Measurements from ENCODE around the gene SAMD14.

SAMD14 gene

DNA sequence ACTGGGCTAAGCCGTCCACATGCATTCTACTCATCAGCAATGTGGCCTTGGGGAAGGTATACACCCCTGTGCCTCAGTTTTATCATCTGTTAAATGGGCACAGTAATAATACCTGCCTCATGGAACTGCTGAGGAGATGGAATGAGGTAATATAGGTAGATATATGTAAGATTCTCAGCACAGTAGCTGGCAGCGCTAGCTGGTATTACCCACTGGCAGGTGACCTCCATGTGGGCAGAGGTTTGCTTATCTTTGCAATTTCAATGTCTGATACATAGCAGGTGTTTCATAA, 34.7 kb upstream of the SAMD14 start:
- no peak for DNase-seq

DNA sequence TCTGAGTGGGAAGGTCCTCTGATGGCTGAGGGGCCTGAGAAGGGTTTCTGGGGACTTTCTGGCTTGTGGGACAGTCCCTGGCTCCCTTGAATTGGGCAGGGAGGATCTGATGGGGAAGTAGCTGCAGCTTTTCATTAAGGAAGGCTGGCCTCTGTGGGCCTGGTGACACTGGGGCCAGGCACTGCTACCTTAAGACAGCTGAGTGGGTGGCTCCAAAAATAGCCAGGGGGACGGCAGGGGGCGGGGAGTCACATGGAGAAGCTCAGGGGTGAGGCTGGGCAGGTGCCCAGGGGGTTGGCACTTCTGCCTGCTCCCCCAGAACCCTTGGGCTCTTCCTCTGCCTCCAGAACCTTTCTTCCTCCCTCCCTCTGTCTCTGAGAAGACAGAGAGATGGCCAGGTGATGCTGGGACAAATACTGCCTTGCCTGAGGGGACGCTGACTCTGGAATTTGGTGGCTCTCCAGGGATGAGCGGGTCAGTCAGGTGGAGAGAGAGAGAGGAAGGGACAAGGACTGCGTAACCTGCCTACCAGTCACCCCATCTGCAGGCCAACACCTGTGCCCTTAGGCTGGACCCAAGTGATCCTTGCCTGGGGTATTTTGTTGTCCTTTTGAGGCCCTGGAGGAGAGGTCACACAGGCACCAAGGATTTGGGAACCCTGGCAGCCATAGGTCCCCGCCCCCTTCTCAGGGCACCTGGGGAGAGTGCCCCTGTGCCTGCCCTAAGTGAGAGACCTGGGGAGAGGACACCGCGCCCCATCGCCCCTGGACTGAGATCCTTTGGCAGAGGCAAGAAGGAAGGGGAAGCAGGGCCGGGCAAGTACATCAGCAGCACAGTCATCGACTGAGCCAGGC, 34.1 kb upstream of the SAMD14 start:
- DNase-seq, result no peak

DNA sequence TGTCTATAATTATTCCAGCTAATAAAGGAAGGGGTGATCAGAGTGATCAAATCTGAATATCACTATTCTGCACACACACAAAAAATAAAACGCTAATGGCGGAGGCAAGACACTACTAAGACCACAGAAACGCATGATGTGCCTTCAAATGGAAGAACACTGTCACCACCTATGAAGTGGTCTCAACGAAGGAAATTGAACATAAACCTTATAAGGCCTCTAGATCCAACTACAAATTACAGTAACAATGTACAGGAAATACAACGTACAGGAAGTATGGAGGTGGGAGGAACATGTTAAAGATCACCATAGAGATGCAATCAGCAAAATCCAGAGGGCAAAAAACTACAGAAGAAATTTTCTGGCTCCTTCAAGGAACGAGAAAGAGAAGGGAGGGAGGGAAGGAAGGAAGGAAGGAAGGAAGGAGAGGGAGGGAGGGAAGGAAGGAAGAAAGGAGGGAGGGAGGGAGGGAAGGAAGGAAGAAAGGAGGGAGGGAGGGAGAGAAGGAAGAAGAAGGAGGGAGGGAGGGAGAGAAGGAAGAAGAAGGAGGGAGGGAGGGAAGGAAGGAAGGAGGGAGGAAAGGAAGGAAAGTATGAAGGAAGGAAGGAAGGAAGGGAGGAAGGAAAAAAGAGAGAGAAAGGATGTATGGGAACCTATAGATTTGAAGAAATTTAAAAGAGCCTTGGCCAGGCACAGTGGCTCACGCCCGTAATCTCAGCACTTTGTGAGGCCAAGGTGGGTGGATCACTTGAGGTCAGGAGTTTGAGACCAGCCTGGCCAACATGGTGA, 32.7 kb upstream of the SAMD14 start:
- no peak for DNase-seq

DNA sequence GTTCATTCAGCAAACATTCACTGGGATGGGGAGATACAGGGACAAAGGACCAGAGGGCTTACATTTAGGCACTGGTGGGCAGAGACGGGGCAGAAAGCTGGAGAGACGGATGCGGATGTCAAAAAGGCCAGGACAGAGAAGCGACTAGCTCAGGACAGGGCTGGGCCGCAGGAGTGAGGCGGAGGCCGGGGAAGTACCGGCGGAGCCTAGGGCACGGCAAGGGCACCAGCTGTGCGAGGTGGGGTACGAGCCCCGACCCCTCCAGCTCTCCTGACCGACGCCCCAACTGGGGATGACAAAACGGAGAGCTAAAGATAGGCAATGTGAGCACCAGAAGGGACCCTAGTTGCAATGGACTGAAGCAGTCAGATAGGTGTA, 31.9 kb upstream of the SAMD14 start:
- no peak for DNase-seq

DNA sequence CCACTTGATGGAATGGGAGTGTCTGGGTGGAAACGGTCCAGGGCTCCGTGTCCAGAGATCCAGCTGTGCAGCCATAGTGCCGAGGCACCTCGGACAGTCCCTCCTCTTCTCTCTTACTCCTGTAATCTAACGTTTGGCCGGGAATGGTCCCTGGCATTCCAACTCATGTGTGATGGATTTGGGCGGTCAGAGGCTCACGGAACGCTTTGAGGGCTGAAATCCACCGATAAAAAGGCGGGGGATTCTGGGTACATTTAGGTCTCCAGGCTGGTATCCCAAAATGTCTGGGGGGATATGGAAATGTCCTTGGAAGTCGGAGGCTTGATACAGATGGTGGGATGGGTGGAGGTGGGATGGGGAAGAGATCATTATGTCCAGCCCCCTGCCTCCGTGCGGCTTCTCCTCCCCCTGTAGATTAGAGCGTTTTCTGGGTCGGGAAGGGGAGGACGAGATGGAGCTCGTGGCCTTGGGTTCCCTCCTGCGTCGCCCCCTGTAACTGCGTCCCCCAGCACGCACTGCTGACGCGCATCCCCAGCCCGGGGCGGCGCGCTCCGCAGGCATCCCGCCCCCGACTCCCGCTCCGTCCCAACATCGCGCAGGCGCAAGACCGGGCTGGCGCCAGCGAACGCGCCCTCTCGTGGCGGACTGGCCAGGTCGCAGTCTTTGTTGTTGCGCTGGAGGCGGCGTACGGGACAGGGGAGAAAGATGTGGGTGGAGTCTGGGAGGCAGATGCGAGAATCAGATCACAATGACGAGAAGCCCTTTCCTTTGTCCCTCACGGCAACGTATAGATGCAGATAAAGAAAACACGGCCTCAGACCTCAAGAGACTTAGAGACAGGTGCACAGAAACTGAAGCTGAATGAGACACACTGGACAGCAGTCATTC, 31.3 kb upstream of the SAMD14 start:
- peak; percentile 82 for DNase-seq

DNA sequence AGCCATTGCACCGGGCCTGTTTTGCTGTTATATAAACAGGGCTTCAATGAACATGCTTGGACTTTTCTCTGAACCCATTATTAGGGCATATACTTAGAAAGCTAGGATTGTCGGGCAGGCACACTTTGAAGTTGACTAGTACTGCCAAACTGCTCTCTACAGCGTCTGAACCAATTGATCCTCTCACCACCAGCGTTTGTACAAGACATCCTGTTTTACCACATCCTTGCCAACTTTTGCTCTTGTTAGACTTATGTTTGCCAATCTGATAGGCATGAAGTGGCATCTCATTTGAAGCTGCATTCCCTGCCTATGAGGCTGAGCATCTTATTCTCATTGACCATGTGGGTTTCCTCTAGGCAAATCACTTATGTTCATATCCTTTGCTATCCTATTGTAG, 27.9 kb upstream of the SAMD14 start:
- no peak for DNase-seq

DNA sequence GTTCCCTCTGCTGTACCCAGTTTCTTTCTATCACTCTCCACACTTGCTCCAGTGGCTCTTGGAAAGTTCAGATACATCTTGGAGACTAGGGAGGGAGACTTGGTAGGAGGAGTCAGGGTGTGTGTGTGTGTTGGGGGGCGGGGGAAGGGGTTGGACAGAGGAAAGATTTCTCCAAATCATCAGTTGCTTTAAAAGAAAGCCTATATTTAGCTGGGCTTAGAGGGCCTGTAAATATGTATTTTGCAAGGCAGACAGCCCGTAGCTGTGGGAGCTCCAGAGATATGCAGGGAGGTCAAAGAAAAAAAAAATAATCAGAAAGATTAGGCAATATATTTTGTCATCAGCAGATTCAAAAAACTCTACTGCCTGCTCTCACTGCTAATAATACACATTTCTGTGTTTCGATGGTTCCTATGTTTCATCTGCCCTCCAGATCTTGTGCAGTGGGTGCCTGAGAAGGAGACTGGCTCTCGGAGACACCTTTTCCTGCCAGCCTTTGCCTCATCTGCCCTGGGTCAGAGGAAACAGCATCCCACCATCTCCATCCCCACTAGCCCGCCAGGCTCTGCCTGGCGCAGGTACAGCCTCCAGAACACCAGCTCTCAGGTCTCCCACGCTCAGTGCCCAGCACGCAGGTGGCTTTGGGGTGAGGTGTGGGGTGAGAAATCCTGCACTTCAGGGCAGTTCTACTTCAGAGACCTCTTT, 25.3 kb upstream of the SAMD14 start:
- DNase-seq, result no peak

DNA sequence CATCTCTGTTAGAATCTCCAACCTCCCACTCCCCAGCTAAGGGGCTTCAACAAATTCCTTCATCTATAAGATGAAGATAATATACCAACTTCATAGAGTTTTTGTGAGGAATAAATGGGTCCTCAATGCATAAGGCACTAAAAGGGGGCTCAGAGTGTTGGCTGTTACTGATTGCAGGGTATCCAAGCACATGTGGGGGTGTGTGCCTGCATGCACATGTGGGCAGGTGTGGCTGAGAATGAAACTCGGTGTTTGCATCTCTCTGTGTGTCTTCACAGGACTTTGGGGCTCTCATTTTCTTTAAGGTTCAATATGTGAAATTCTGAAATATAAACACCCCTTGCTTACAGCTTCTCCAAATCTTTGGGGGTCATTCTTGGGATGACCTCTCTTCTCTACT, 24.6 kb upstream of the SAMD14 start:
- DNase-seq, result no peak

DNA sequence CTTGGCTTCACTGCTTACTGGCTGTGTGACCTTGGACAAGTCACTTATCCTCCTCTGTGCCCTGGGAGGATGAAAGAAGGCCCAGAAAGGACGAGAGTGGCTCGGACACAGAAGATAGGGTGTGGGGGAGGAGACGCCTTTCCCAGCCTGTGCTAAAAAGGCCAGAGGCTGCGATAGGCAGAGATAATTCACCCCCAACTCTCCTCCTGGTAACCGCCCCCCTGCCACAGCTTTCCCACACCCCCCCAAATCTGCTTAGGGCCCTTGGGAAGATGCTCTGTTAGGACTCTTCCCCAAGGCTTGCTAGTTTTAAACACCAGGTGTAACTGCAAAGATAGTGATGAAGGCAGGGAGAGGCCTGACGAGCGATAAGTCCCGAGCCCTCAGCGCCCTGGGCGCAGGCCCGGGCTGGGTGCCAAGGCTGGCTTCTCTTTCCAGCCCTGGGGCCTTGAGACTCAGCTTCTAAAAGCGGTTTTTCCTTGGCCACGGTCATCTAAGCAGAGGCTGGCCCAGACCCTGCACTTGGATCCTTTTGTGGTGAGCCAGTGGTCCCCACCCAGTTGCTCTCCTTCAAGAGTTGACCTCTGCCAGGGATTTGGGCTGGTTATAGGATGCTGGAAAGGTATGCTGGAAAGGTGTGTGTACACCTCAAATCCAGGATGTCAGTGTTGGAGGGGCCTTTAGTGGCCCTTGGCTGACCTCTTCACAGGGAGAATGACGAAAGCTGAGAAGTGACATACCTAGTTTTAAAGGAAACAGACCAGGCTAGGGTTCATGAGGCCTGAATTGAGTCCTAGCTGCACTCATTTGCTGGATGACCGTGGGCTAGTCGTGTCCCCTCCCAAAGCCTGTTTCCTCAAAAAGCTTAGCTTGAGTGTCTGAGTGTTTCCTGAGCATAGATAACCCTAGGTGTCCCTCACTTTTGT, 24.0 kb upstream of the SAMD14 start:
- DNase-seq, result no peak

DNA sequence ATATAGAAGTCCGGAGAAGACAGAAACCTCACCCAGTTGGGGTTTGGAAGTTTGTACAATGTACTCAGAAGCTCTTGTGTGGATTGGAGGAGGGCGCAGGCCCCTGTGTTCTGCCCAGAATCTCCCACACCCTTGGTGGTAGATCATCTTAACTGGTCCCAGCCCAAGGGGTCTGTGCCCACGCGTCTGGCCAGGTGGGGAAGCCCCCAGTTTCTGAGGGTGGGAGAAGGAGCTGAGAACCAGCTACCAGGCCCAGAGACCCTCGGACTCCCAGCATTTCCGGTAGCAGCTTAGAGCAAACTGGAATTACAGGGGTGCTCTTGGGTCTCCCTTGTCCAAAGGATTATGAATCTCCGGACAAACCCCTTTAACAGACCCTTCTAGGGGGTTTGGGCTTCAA, 22.8 kb upstream of the SAMD14 start:
- no peak for DNase-seq

DNA sequence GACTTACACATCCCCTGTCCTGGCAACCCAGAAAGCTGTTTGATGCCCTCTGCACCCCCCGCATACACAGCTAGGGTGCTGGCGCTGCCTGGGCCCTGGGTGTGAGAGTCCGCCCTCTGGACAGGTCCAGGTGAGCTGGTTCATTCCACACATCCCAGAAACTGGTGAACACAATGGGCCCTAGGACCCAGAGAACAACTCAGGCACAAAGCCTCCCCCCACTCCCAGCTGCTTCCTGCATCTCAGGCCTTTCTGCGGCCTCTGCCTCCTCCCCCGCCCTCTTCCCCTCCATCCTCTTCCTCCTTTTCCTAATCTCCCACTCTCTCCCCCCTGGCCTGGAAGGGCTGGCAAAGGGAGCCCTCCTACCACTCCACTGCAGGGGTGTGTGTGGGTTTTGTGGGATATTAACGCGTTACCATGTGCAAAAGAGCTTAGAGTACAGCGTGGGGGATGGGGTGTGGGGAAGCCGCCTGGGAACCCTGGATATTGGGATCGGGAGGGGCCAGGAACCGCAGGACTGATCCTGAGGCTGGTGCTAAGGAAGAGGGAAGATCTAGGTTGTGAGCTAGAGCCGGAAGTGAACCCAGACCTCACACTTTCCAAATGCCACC, 22.1 kb upstream of the SAMD14 start:
- peak; percentile 82 for DNase-seq

DNA sequence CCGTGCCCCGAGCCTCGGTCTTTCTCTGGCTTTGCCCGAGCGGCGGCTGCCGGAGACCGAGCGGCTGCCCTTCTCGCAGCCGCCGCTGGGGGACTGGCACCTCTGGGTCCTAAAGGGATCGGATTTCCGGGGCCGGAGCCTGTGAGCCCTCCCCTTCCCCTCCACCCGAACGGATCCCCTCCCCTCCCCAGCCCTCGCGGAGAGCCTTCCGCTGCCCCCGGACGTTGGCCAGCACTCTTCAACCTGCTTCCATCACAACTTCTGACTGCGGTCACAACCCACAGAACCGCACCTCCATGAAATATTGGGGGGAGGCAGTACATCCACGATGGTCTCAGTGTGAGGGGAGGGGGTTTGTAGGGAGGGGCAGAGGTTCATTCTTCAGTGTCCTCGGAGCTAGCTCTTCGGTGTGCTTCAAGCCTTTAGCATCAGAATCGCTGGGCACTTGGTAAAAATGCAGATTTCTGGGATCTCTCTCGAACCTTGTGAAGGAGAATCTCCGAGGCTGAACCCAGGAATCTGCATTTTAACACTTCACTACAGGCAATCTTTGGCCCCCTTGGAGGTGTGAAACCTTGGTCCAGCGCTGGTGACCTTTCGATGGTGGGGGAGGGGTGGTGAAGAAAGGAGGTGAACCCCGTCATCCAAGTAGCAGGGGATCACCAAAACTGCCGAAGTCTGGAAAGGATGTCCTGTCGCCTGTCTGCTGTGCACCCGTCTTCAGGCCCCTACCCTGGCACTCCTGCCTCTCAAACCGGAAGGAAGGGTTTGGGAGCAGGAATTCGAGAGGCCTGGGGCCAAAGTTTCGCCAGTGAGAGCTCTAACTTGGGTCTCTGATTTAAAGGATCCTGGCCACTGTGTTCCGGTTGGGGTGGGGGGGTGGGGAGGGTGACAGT, 21.3 kb upstream of the SAMD14 start:
- peak; percentile 74 for DNase-seq

DNA sequence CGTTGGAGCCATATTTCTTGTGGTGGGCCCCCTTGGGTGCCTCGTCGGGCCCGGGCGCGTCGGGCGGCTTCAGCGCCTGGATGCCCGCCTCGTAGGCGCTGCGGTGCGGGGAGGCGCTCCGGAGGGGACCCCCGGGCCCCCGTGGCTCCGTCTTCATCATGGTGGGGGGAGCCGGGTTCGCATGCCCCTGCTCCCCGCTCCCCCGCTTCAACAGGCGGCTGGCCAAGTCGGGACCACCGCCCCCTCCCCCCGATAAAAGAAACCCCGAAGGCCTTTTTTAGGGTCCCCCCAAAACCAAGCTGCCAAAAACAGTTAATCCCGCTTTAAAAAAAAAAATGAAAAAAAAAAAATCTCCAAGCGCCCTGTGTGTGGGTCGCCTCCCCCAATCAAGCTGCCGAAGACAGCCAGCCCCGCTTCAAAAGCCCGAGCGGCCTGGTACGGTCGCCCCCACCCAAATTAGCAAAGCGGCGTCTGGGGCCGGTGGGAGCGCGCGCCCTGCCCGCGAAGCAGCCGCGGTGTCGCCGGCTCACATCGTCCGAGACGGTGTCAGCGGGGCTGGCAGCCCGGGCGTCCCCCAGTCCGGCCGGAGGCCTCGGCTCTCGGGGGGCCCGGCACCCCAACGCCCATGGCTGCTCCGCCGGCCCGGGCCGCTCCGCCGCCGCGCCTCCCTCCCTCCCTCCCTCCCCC, 20.5 kb upstream of the SAMD14 start, which contains the start of gene PPP1R9B:
PPP1R9B (minus strand) TSS at position 324 of the 687 bp plus-strand sequence; CDS start at position 160, 164 bp downstream.
- no peak for DNase-seq

DNA sequence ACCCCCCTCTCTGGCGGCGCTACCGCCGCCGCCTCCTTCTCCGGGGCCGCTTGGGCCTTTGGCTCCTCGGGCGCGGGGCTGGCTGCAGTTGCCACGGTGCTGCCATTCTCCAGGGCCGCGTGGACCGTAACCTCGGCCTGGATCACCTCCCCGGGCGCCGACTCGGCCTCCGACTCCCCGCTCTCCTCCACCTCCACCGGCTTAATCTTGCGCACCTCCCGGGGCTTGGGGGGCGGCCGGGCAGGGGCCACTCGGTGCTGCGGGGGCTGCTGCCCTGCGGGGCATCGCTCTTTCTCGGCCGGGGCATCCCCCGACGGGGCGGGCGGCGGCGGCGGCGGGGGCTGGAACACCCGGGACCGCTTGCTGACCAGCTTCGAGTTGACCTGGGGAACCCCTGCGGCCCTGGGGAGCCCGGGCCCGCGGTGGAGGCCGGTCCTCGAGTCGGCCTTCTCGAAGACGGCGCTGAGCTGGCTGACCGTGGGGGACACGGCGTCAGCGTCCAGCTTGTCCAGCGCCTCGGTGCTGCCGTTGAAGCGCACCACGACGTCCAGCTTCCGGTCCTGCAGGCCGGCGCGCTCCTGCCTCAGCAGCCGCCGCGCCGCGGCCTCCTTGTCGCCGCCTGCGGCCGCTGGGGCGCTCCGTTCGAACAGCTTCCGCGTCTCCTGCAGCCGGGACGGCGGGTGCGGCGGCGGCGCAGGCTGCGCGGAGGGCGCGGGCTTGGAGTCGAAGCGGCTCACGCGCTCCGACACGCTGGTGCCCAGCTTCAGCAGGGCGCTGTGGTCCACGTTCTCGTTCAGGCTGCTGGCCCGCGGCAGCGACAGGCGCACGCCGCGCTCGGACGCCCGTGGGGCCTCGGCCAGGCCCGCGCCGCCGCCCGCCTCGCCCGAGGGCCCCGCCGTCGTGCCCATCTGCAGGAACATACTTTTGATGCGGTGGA, 19.7 kb upstream of the SAMD14 start:
- DNase-seq, result peak; percentile 32

DNA sequence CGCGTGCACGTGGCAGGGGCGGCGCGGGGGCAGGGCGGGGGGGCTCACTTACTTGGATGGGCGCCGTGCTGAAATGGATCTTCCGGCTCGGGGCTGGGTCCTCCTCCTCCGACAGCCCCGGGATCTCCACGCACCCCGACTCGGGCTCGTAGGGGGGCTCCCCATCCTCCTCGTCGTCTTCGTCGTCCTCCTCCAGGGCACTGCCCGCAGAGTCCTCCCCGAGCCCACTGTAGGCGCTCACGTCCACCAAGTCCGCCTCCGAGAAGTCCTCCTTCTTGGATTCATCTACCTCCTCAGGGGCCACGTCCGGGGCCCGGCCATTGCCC, 19.1 kb upstream of the SAMD14 start:
- DNase-seq, result no peak

DNA sequence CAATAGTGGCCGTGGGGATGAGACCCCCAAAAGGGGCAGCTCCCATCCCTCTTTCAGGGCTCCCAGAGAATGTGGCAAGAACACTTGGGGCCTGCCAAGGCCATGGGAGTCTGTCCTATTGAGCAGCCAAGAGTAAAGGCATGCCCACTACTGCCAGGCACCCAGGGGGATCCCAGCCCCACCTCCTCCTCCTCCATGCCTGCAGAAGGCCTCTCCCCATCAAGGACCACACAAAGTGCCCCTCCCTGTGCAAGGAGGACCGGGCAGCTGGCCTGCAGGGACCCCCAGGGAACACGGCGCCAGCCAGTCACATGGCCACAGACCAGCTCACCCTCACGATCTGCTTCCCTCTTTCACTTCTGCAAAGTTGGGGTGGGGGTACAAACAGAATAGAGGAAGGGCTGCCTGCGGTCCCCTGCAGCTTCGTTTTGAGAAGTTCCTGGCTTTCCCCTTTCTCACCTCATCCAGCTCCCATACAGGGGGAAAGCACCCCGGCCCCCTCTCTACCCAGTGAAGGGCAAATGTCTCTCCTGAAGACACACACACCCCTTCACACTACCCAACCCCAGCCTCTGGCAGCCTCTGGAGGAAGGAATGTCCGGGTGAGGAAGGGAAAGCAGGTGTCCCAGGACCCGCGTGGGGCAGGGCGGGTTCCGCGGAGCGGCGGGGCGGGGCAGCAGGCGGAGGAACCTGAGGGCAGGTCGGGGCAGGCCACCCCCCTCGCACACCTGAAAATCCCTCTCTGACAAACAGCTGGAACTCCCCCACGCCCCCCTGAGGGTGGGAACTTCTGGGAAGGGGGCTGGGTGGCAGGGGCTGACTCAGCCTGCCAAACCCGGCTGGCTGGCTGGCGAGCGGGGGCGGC, 18.5 kb upstream of the SAMD14 start:
- no peak for DNase-seq

DNA sequence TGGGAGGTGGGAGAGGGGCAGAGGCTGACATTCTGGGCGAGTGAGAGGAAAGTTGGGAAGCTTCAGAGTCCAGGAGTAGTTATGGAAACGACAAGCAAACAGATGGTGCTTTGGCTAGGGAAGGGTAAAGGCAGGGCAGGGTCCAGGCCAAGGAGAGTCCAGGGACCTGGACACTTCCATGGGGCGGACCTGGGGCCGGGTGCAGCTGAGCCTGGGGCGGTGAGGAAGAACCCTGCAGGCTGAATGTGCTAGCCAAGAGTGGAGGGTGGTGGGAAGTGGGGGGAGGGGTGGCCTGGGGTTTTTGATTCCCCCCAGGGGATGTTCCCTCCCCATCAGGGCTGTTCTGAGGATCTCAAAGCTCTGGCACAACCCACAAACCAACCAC, 17.9 kb upstream of the SAMD14 start:
- no peak for DNase-seq

Measured in NCI-H748 treated with DMSO at 0.1 percent for 48 hours (cell line).